Osteoblast (primary cell): ENCODE results near the gene MCC. TPM values are rescaled to one million over a fixed set of nuclear protein-coding genes. Genes with fewer than 3 reads are reported as not detected.

Experiments used
- DNase-seq: peaks from one replicate; pipeline ENCODE4 v3.0.0; 2011; ENCODE audit warnings: low spot score, mixed read lengths; ENCODE audit not compliant: insufficient read length; ENCODE audit errors: missing footprints
- H2AFZ ChIP-seq: 2 replicates; pipeline ENCODE4 v1.6.0; 2011; ENCODE audit warnings: mild to moderate bottlenecking, low read length
- H3K27ac ChIP-seq: 2 replicates; pipeline ENCODE4 v1.5.1; 2011; ENCODE audit warnings: mild to moderate bottlenecking, low read depth, low read length, moderate library complexity
- H3K27me3 ChIP-seq: 2 replicates; pipeline ENCODE4 v1.6.0; 2012; ENCODE audit warnings: mild to moderate bottlenecking, control low read depth, inconsistent platforms, low read length, moderate library complexity; ENCODE audit not compliant: insufficient read depth
- H3K36me3 ChIP-seq: 2 replicates; pipeline ENCODE4 v1.5.1; 2011; ENCODE audit warnings: mild to moderate bottlenecking, low read length, control low read depth, moderate library complexity; ENCODE audit not compliant: insufficient read depth
- H3K4me1 ChIP-seq: 2 replicates; pipeline ENCODE4 v1.5.1; 2011; ENCODE audit warnings: mild to moderate bottlenecking, low read length, control low read depth, moderate library complexity; ENCODE audit not compliant: insufficient read depth
- H3K4me2 ChIP-seq: 2 replicates; pipeline ENCODE4 v1.6.0; 2011; ENCODE audit warnings: mild to moderate bottlenecking, low read length; ENCODE audit not compliant: insufficient read depth
- H3K4me3 ChIP-seq: fragments of 200-600 bp; sonication (generic); 3 replicates; pipeline ENCODE4 v1.5.1; 2012; ENCODE audit warnings: mild to moderate bottlenecking, low read length, inconsistent platforms; ENCODE audit not compliant: insufficient read depth
- H3K79me2 ChIP-seq: 2 replicates; pipeline ENCODE4 v1.6.0; 2012; ENCODE audit warnings: mild to moderate bottlenecking, low read length, control low read depth, inconsistent platforms; ENCODE audit not compliant: insufficient read depth
- H3K9me3 ChIP-seq: 2 replicates; pipeline ENCODE4 v1.5.1; 2011; ENCODE audit warnings: low read depth, low read length, control low read depth
- H4K20me1 ChIP-seq: 2 replicates; pipeline ENCODE4 v1.6.0; 2012; ENCODE audit warnings: mild to moderate bottlenecking, low read length, control low read depth; ENCODE audit not compliant: insufficient read depth
- CTCF ChIP-seq: IDR thresholded peaks from 2 replicates; pipeline ENCODE4 v1.5.1; 2011; ENCODE audit warnings: mild to moderate bottlenecking, low read depth, low read length, moderate library complexity; ENCODE audit errors: extremely low read depth
- total RNA-seq: library from RNA; depleted of rRNA; stranded (reverse); fragments of >200 nt; gene quantifications from 2 replicates; pipeline ENCODE4 v1.2.3, GENCODE V29; 2012

Gene MCC
- total RNA-seq, 1 donor = 45.6 TPM

DNA sequence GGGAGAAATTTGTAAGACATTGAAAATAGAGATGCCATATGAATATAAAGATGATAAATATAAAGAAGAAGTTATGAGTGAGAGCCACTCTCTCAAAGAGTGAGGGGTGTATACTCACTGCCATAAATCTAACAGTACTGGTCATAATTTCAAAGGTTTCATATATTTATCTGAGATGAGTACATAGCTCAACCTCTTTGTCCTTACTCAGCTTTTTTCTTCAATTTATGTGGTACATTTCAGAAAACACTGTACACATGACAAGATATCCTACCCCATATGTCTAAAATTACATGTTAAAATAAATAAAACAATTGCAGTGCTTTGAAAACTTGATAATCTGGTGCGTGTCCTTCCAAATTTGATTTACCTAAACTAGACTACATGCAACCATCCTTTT lies 5.2 kb upstream of the MCC start:
- H3K36me3 ChIP-seq = no peaks in the 10 kb centered on the region
- no peak for DNase-seq
- no peak overlapping the region for H3K4me2 ChIP-seq
- peaks cover 2% of the 10 kb centered on the region for H3K27me3 ChIP-seq
- no peak overlapping the region for H2AFZ ChIP-seq
- no peak for TF ChIP-seq CTCF
- no peak overlapping the region for H3K27ac ChIP-seq
- H3K9me3 ChIP-seq = peaks cover 6% of the 10 kb centered on the region
- no peak overlapping the region for H3K4me3 ChIP-seq
- no peaks in the 10 kb centered on the region for H3K79me2 ChIP-seq
- no peaks in the 10 kb centered on the region for H4K20me1 ChIP-seq
- peaks cover 12% of the 10 kb centered on the region for H3K4me1 ChIP-seq

GRCh38 chr5:113491022-113491421 lies 2.8 kb upstream of the MCC start:
- H3K9me3 ChIP-seq = peaks cover 6% of the 10 kb centered on the region
- TF ChIP-seq CTCF = no peak
- H3K4me1 ChIP-seq = peaks cover 21% of the 10 kb centered on the region
- H3K27ac ChIP-seq = no peak overlapping the region
- no peaks in the 10 kb centered on the region for H3K36me3 ChIP-seq
- H2AFZ ChIP-seq = no peak overlapping the region
- H3K79me2 ChIP-seq = no peaks in the 10 kb centered on the region
- no peaks in the 10 kb centered on the region for H4K20me1 ChIP-seq
- peaks cover 13% of the 10 kb centered on the region for H3K27me3 ChIP-seq
- H3K4me3 ChIP-seq = no peak overlapping the region
- DNase-seq = no peak
- H3K4me2 ChIP-seq = no peak overlapping the region

GRCh38 chr5:113490317-113490716 lies 2.1 kb upstream of the MCC start:
- Histone ChIP-seq H4K20me1 (no peaks in the 10 kb centered on the region), H3K79me2 (no peaks in the 10 kb centered on the region), H2AFZ (no peak overlapping the region), H3K4me2 (no peak overlapping the region), H3K4me3 (no peak overlapping the region), H3K27me3 (peaks cover 16% of the 10 kb centered on the region), H3K9me3 (peaks cover 6% of the 10 kb centered on the region), H3K4me1 (peaks cover 21% of the 10 kb centered on the region), H3K36me3 (no peaks in the 10 kb centered on the region), H3K27ac (no peak overlapping the region)
- no peak for DNase-seq
- TF ChIP-seq CTCF = no peak

DNA sequence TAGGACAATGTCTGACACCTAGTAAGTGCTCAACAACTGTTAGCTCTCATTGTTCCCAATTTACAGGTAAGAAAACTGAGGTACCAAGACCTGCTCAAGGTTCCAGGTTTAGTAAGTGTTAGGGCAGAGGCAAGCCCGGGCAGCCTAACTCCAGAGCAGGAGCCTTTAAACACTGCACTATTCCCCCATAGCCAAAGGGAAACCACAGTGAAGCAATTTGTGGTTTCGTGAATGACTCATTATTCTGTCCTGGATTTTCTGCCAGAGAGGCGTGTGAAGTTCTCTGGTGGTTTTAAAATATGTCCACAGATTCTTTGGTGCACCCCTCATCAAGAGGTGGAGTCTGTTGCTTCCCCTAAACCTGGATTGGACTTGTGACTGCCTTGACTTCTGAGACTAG lies 1.0 kb upstream of the MCC start:
- no peak for TF ChIP-seq CTCF
- Histone ChIP-seq H4K20me1 (no peaks in the 10 kb centered on the region), H3K36me3 (no peaks in the 10 kb centered on the region), H3K27me3 (peaks cover 21% of the 10 kb centered on the region), H3K27ac (peak overlapping the region; percentile 45), H3K4me1 (peaks cover 21% of the 10 kb centered on the region), H3K9me3 (peaks cover 6% of the 10 kb centered on the region), H2AFZ (no peak overlapping the region), H3K4me2 (peak overlapping the region; percentile 89), H3K79me2 (no peaks in the 10 kb centered on the region), H3K4me3 (peak overlapping the region; percentile 82)
- peak; percentile 97 for DNase-seq
